HCT116 (cell line): ENCODE measurements around the gene TMEM41A. TPM values are rescaled to one million over a fixed set of nuclear protein-coding genes. Genes with fewer than 3 reads are reported as not detected.

Experiments used
- ATAC-seq: fragments of 200-7000 bp; cut with Tn5 transposase; 2 replicates; pipeline ENCODE4 v1.9.1; 2020; ENCODE audit warnings: mild to moderate bottlenecking, moderate library complexity
- BruUV-seq: library from RNA; stranded (reverse); fragments of 400-500 nt; replicated peaks from 2 replicates; lab custom pipeline; 2021; lab: Mats Ljungman, UMichigan
- CTCF ChIA-PET: fragments of 300-600 bp; sonication (Branson Sonifier 250); formaldehyde crosslinking; loops from one replicate; lab custom pipeline; 2021; ENCODE audit warnings: antibody characterized with exemption; lab: Charles Lee
- POLR2A ChIA-PET: fragments of 300-600, 350-600 bp; sonication (Branson Sonifier 250); formaldehyde crosslinking; loops from one replicate; lab custom pipeline; 2021; ENCODE audit warnings: antibody characterized with exemption; lab: Charles Lee
- RAD21 ChIA-PET, 2 experiments: fragments of 300-600 bp; sonication (Branson Sonifier 250); formaldehyde crosslinking; loops; one replicate each; lab custom pipeline; 2023; ENCODE audit warnings: low total read pairs in 2 of 2; ENCODE audit not compliant: uncharacterized antibody in 2 of 2, unreplicated experiment in 2 of 2, low non-redundant PET in 1 of 2; lab: Charles Lee
- DNase-seq: peaks from one replicate; pipeline ENCODE4 v3.0.0-alpha.2; 2010; ENCODE audit warnings: low read depth, low spot score
- H2AFZ ChIP-seq: fragments of 200-600 bp; shearing (Covaris generic), sonication (generic); 2 replicates; pipeline ENCODE4 v1.6.1; 2017; ENCODE audit warnings: low read depth, mixed run types, mixed read lengths, antibody characterized with exemption, low read length; ENCODE audit not compliant: poor library complexity, severe bottlenecking
- H3K27ac ChIP-seq: 2 replicates; pipeline ENCODE4 v1.5.1; 2012; ENCODE audit warnings: low read depth, low read length
- H3K27me3 ChIP-seq: fragments of 200-600 bp; sonication (generic); 2 replicates; pipeline ENCODE4 v1.6.1; 2016; ENCODE audit warnings: mixed run types, low read length, mixed read lengths; ENCODE audit not compliant: insufficient read depth
- H3K36me3 ChIP-seq, 2 experiments: fragments of 200-500 bp in 1 of 2; fragments of 200-600 bp in 1 of 2; sonication (Bioruptor generic) in 1 of 2; sonication (generic) in 1 of 2; 2 replicates each; pipeline versions ENCODE4 v1.5.1 to v1.6.1; 2014 to 2016; ENCODE audit warnings: low read length in 2 of 2, inconsistent platforms in 1 of 2, mixed read lengths in 1 of 2, mixed run types in 1 of 2; ENCODE audit not compliant: insufficient read depth in 2 of 2, control insufficient read depth in 1 of 2
- H3K4me1 ChIP-seq, 2 experiments: fragments of 200-600 bp in 1 of 2; sonication (generic) in 1 of 2; 2 replicates each; pipeline versions ENCODE4 v1.5.1 to v1.6.1; 2012 to 2017; ENCODE audit warnings: low read length in 2 of 2, inconsistent platforms in 1 of 2, mild to moderate bottlenecking in 1 of 2, mixed read lengths in 1 of 2, mixed run types in 1 of 2, moderate library complexity in 1 of 2; ENCODE audit not compliant: insufficient read depth in 2 of 2, control insufficient read depth in 1 of 2
- H3K4me2 ChIP-seq: fragments of 200-600 bp; sonication (generic); 2 replicates; pipeline ENCODE4 v1.6.1; 2017; ENCODE audit warnings: mixed run types, low read length, mixed read lengths
- H3K4me3 ChIP-seq, 2 experiments: fragments of 200-600 bp in 1 of 2; sonication (generic) in 1 of 2; replicated peaks in 1 of 2; 2 replicates each; pipeline ENCODE4 v1.5.1; 2011 to 2016; ENCODE audit warnings: low read length in 2 of 2, control low read depth in 1 of 2, low read depth in 1 of 2, mild to moderate bottlenecking in 1 of 2, mixed read lengths in 1 of 2, mixed run types in 1 of 2
- H3K79me2 ChIP-seq: fragments of 200-600 bp; sonication (generic); 2 replicates; pipeline ENCODE4 v1.6.1; 2017; ENCODE audit warnings: mild to moderate bottlenecking, mixed run types, low read length, moderate library complexity, mixed read lengths; ENCODE audit not compliant: insufficient read depth
- H3K9ac ChIP-seq: fragments of 200-600 bp; sonication (generic); 2 replicates; pipeline ENCODE4 v1.6.1; 2016; ENCODE audit warnings: low read length, mixed read lengths
- H3K9me2 ChIP-seq: fragments of 200-600 bp; sonication (generic), shearing (Covaris generic); 2 replicates; pipeline ENCODE4 v1.6.1; 2017; ENCODE audit warnings: mixed run types, mild to moderate bottlenecking, moderate library complexity; ENCODE audit not compliant: insufficient read depth
- H3K9me3 ChIP-seq, 2 experiments: fragments of 200-500 bp in 1 of 2; fragments of 200-600 bp in 1 of 2; sonication (Bioruptor generic) in 1 of 2; sonication (generic) in 1 of 2; 2 replicates each; pipeline ENCODE4 v1.6.1; 2014 to 2017; ENCODE audit warnings: low read length in 2 of 2, mixed read lengths in 2 of 2, inconsistent platforms in 1 of 2, low read depth in 1 of 2, mild to moderate bottlenecking in 1 of 2, mixed run types in 1 of 2, moderate library complexity in 1 of 2; ENCODE audit not compliant: control insufficient read depth in 1 of 2, insufficient read depth in 1 of 2
- H4K20me1 ChIP-seq: fragments of 200-600 bp; sonication (generic), shearing (Covaris generic); 2 replicates; pipeline ENCODE4 v1.6.1; 2017; ENCODE audit warnings: mixed run types, mild to moderate bottlenecking, moderate library complexity; ENCODE audit not compliant: insufficient read depth
- CBX3 ChIP-seq: IDR thresholded peaks from 2 replicates; pipeline ENCODE4 v1.6.1; 2012; ENCODE audit warnings: low read depth
- CEBPB ChIP-seq: IDR thresholded peaks from 2 replicates; pipeline ENCODE4 v1.6.1; 2012; ENCODE audit warnings: low read depth
- CTCF ChIP-seq, 3 experiments: fragments of 200-600 bp in 1 of 3; sonication (generic) in 1 of 3; IDR thresholded peaks in 2 of 3; conservative IDR thresholded peaks in 1 of 3; 2 replicates each; pipeline ENCODE4 v1.5.1; 2012 to 2017; ENCODE audit warnings: low read depth in 2 of 3, low read length in 2 of 3, antibody characterized with exemption in 1 of 3, borderline replicate concordance in 1 of 3, control low read depth in 1 of 3, mild to moderate bottlenecking in 1 of 3, mixed read lengths in 1 of 3, mixed run types in 1 of 3, moderate library complexity in 1 of 3; ENCODE audit not compliant: insufficient read depth in 1 of 3
- EGR1 ChIP-seq: IDR thresholded peaks from 2 replicates; pipeline ENCODE4 v1.6.1; 2012; ENCODE audit warnings: low read depth
- EZH2 ChIP-seq: fragments of 200-600 bp; sonication (generic); IDR thresholded peaks from 2 replicates; pipeline ENCODE4 v1.6.1; 2017; ENCODE audit warnings: antibody characterized with exemption, mixed run types
- EZH2phosphoT487 ChIP-seq: fragments of 200-600 bp; IDR thresholded peaks from 2 replicates; pipeline ENCODE4 v1.6.1; 2018; ENCODE audit warnings: antibody characterized with exemption, borderline replicate concordance
- FOSL1 ChIP-seq: IDR thresholded peaks from 2 replicates; pipeline ENCODE4 v1.6.1; 2012; ENCODE audit warnings: low read depth
- JUND ChIP-seq: IDR thresholded peaks from 2 replicates; pipeline ENCODE4 v1.6.1; 2012
- MAX ChIP-seq: IDR thresholded peaks from 2 replicates; pipeline ENCODE4 v1.6.1; 2012
- POLR2A ChIP-seq: IDR thresholded peaks from 2 replicates; pipeline ENCODE4 v1.7.0; 2011; ENCODE audit warnings: borderline replicate concordance; ENCODE audit not compliant: insufficient read depth, insufficient read length; ENCODE audit errors: extremely low read depth
- POLR2AphosphoS5 ChIP-seq: IDR thresholded peaks from 2 replicates; pipeline ENCODE4 v1.6.1; 2011; ENCODE audit warnings: mild to moderate bottlenecking, low read depth, low read length, moderate library complexity
- RAD21 ChIP-seq: IDR thresholded peaks from 2 replicates; pipeline ENCODE4 v1.6.1; 2012; ENCODE audit warnings: low read depth, mild to moderate bottlenecking
- REST ChIP-seq: IDR thresholded peaks from 2 replicates; pipeline ENCODE4 v1.6.1; 2012; ENCODE audit warnings: low read depth
- SIN3A ChIP-seq: IDR thresholded peaks from 2 replicates; pipeline ENCODE4 v1.6.1; 2012; ENCODE audit warnings: low read depth
- TCF7L2 ChIP-seq: IDR thresholded peaks from 2 replicates; pipeline ENCODE4 v1.7.0; 2011; ENCODE audit warnings: borderline replicate concordance, inconsistent platforms; ENCODE audit not compliant: insufficient read depth, insufficient read length; ENCODE audit errors: extremely low read depth
- YY1 ChIP-seq: IDR thresholded peaks from 2 replicates; pipeline ENCODE4 v1.6.1; 2011; ENCODE audit warnings: low read length, low read depth, moderate library complexity, mild to moderate bottlenecking; ENCODE audit not compliant: insufficient replicate concordance; ENCODE audit errors: extremely low read depth
- ZBTB33 ChIP-seq: IDR thresholded peaks from 2 replicates; pipeline ENCODE4 v1.6.1; 2011; ENCODE audit warnings: mild to moderate bottlenecking, low read length, moderate library complexity; ENCODE audit not compliant: insufficient replicate concordance; ENCODE audit errors: extremely low read depth
- ZFX ChIP-seq: fragments of 450-650 bp; IDR thresholded peaks from 2 replicates; pipeline ENCODE4 v1.6.1; 2017
- ZNF274 ChIP-seq: fragments of 200-500 bp; sonication (Bioruptor generic); IDR thresholded peaks from 2 replicates; pipeline ENCODE4 v1.6.1; 2014; ENCODE audit warnings: mild to moderate bottlenecking, low read depth, low read length, inconsistent platforms
- intact Hi-C: fragments of 100-400 bp; cut with micrococcal nuclease; formaldehyde crosslinking; loops from 2 replicates; pipeline ENCODE4 v1.10.0; 2022
- total RNA-seq: library from RNA; stranded (reverse); gene quantifications from one replicate; pipeline ENCODE4 v1.2.1, GENCODE V29; 2021; ENCODE audit not compliant: unreplicated experiment

Gene TMEM41A
- total RNA-seq, 1 experiment from 2014 or later = 25.4 TPM

- Histone ChIP-seq H3K4me1 (no peaks in the 10 kb centered on the region), H3K4me2 (no peak overlapping the region), H3K27me3 (no peaks in the 10 kb centered on the region), H3K9me3 (no peaks in the 10 kb centered on the region), H3K36me3 (peaks cover 15 to 17% of the 10 kb centered on the region in 2 experiments; a peak in 2 of 4 replicates), H3K9ac (no peak overlapping the region), H4K20me1 (no peaks in the 10 kb centered on the region), H2AFZ (no peak overlapping the region), H3K27ac (no peak overlapping the region), H3K79me2 (peaks cover 3% of the 10 kb centered on the region; the same call in 1 of the 2 replicates), H3K4me3 (no peak overlapping the region), H3K9me2 (no peaks in the 10 kb centered on the region)
- no peak for TF ChIP-seq CEBPB
- no peak for TF ChIP-seq EZH2phosphoT487
- TF ChIP-seq JUND = no peak
- no peak for TF ChIP-seq EZH2
- TF ChIP-seq RAD21 = no peak
- TF ChIP-seq CTCF (IDR thresholded peaks at IDR 0.05 in 2 of 3, conservative IDR thresholded peaks at IDR 0.05 in 1 of 3; ENCODE audit: borderline replicate concordance in 1 of 3, insufficient read depth in 1 of 3, low read depth in 2 of 3, low read length in 2 of 3) = no peak
- no peak for TF ChIP-seq POLR2A
- no peak for TF ChIP-seq ZBTB33
- TF ChIP-seq ZNF274 = no peak
- TF ChIP-seq FOSL1 = no peak
- TF ChIP-seq MAX = no peak
- no peak for TF ChIP-seq ZFX
- no peak for TF ChIP-seq EGR1
- no peak for TF ChIP-seq TCF7L2
- TF ChIP-seq SIN3A = no peak
- TF ChIP-seq REST = no peak
- TF ChIP-seq CBX3 = no peak
- TF ChIP-seq YY1 = no peak
- no peak for TF ChIP-seq POLR2AphosphoS5
- ChIA-PET CTCF (no interaction called here), RAD21 (no interaction called here), POLR2A (no interaction called here)
- DNase-seq = no peak
- intact Hi-C loops = no loop called here
- ATAC-seq = no peak
- no TSS peak for BruUV-seq
Observed at GRCh38 chr3:185488465-185488864, 10.4 kb downstream of the TMEM41A start.
